H9 (cell line): Measurements from ENCODE around the gene CCDC180. TPM values are rescaled to one million over a fixed set of nuclear protein-coding genes. Genes with fewer than 3 reads are reported as not detected.

Experiments used
- DNase-seq: peaks from one replicate; pipeline ENCODE4 v3.0.0-alpha.2; 2017
- H2AFZ ChIP-seq: one replicate; pipeline ENCODE4 v1.6.1; 2013; ENCODE audit warnings: mild to moderate bottlenecking, low read length, control low read depth, moderate library complexity
- H2AK5ac ChIP-seq: 2 replicates; pipeline ENCODE4 v1.6.1; 2013; ENCODE audit warnings: low read length, control low read depth, mixed read lengths; ENCODE audit not compliant: insufficient read length
- H2BK120ac ChIP-seq: one replicate; pipeline ENCODE4 v1.6.1; 2013; ENCODE audit warnings: low read depth, mild to moderate bottlenecking, low read length, control low read depth, inconsistent platforms; ENCODE audit not compliant: poor library complexity, severe bottlenecking
- H2BK12ac ChIP-seq: 2 replicates; pipeline ENCODE4 v1.6.1; 2013; ENCODE audit warnings: low read length, control low read depth, mixed read lengths, low read depth; ENCODE audit not compliant: insufficient read length
- H2BK15ac ChIP-seq: 2 replicates; pipeline ENCODE4 v1.6.1; 2013; ENCODE audit warnings: low read depth, low read length, control low read depth
- H2BK20ac ChIP-seq: one replicate; pipeline ENCODE4 v1.6.1; 2013; ENCODE audit warnings: low read depth, mild to moderate bottlenecking, low read length, control low read depth, inconsistent platforms; ENCODE audit not compliant: poor library complexity, severe bottlenecking
- H2BK5ac ChIP-seq: 2 replicates; pipeline ENCODE4 v1.6.1; 2013; ENCODE audit warnings: low read length, control low read depth, mixed read lengths; ENCODE audit not compliant: insufficient read length
- H3K14ac ChIP-seq: 2 replicates; pipeline ENCODE4 v1.6.1; 2013; ENCODE audit warnings: low read length, control low read depth; ENCODE audit not compliant: insufficient read depth
- H3K18ac ChIP-seq: 2 replicates; pipeline ENCODE4 v1.6.1; 2013; ENCODE audit warnings: low read depth, mild to moderate bottlenecking, mixed read lengths, low read length, control low read depth; ENCODE audit not compliant: insufficient read length
- H3K23ac ChIP-seq: 2 replicates; pipeline ENCODE4 v1.6.1; 2013; ENCODE audit warnings: low read length, control low read depth, mixed read lengths, low read depth; ENCODE audit not compliant: insufficient read length
- H3K23me2 ChIP-seq: 2 replicates; pipeline ENCODE4 v1.6.1; 2013; ENCODE audit warnings: low read depth, mild to moderate bottlenecking, mixed read lengths, low read length, control low read depth; ENCODE audit not compliant: insufficient read length, poor library complexity, severe bottlenecking
- H3K27ac ChIP-seq: 2 replicates; pipeline ENCODE4 v1.5.1; 2013; ENCODE audit warnings: low read length, control low read depth, mixed read lengths, low read depth; ENCODE audit not compliant: insufficient read length
- H3K27me3 ChIP-seq: 2 replicates; pipeline ENCODE4 v1.6.1; 2013; ENCODE audit warnings: low read length, control low read depth, inconsistent platforms; ENCODE audit not compliant: insufficient read depth
- H3K4ac ChIP-seq: 2 replicates; pipeline ENCODE4 v1.6.1; 2013; ENCODE audit warnings: low read depth, mild to moderate bottlenecking, control low read depth, inconsistent platforms, low read length, moderate library complexity
- H3K4me1 ChIP-seq: 2 replicates; pipeline ENCODE4 v1.6.1; 2013; ENCODE audit warnings: low read length, control low read depth, inconsistent platforms; ENCODE audit not compliant: insufficient read depth
- H3K4me2 ChIP-seq: 2 replicates; pipeline ENCODE4 v1.6.1; 2013; ENCODE audit warnings: low read length, control low read depth, mixed read lengths; ENCODE audit not compliant: insufficient read length, insufficient read depth
- H3K56ac ChIP-seq: 2 replicates; pipeline ENCODE4 v1.6.1; 2013; ENCODE audit warnings: low read depth, mild to moderate bottlenecking, mixed read lengths, low read length, control low read depth; ENCODE audit not compliant: insufficient read length
- H3K79me1 ChIP-seq: 2 replicates; pipeline ENCODE4 v1.6.1; 2013; ENCODE audit warnings: low read depth, mild to moderate bottlenecking, moderate library complexity, low read length, control low read depth, inconsistent platforms; ENCODE audit not compliant: insufficient read depth, poor library complexity, severe bottlenecking
- H3K79me2 ChIP-seq: 2 replicates; pipeline ENCODE4 v1.6.1; 2013; ENCODE audit warnings: low read length, control low read depth, inconsistent platforms; ENCODE audit not compliant: insufficient read depth
- H3K9ac ChIP-seq: 2 replicates; pipeline ENCODE4 v1.6.1; 2013; ENCODE audit warnings: low read length, control low read depth, mixed read lengths; ENCODE audit not compliant: insufficient read length; ENCODE audit errors: extremely low read depth
- H3K9me3 ChIP-seq: one replicate; pipeline ENCODE4 v1.6.1; 2013; ENCODE audit warnings: low read depth, low read length, inconsistent platforms; ENCODE audit not compliant: control insufficient read depth
- H3T11ph ChIP-seq: one replicate; pipeline ENCODE4 v1.6.1; 2013; ENCODE audit warnings: mild to moderate bottlenecking, low read length, control low read depth, inconsistent platforms
- H4K20me1 ChIP-seq: one replicate; pipeline ENCODE4 v1.6.1; 2013; ENCODE audit not compliant: control insufficient read depth, insufficient read length, insufficient read depth
- H4K5ac ChIP-seq: 2 replicates; pipeline ENCODE4 v1.6.1; 2013; ENCODE audit warnings: low read depth, mild to moderate bottlenecking, mixed read lengths, low read length, control low read depth; ENCODE audit not compliant: insufficient read length
- H4K8ac ChIP-seq: replicated peaks from 2 replicates; pipeline ENCODE4 v1.6.1; 2013; ENCODE audit warnings: low read length, control low read depth, mixed read lengths, low read depth; ENCODE audit not compliant: insufficient read length
- H4K91ac ChIP-seq: 2 replicates; pipeline ENCODE4 v1.6.1; 2013; ENCODE audit warnings: low read depth, mild to moderate bottlenecking, moderate library complexity, mixed read lengths, low read length, control low read depth; ENCODE audit not compliant: insufficient read length
- H3K27ac Mint-ChIP-seq, 3 experiments: 2 replicates in 2 of 3; 3 replicates in 1 of 3; pipeline ENCODE4 v1.8.0; 2020 to 2021; ENCODE audit warnings: mixed read lengths in 3 of 3, mild to moderate bottlenecking in 1 of 3, moderate library complexity in 1 of 3
- H3K27me3 Mint-ChIP-seq: 2 replicates; pipeline ENCODE4 v1.8.0; 2021; ENCODE audit warnings: low read depth, mild to moderate bottlenecking, moderate library complexity, mixed read lengths
- H3K36me3 Mint-ChIP-seq, 3 experiments: 2 replicates in 2 of 3; 3 replicates in 1 of 3; pipeline ENCODE4 v1.8.0; 2020 to 2021; ENCODE audit warnings: low read depth in 3 of 3, mixed read lengths in 3 of 3; ENCODE audit not compliant: insufficient read depth in 1 of 3
- H3K4me1 Mint-ChIP-seq, 2 experiments: 2 replicates each; pipeline ENCODE4 v1.8.0; 2020; ENCODE audit warnings: mixed read lengths in 2 of 2
- H3K4me3 Mint-ChIP-seq, 2 experiments: 2 replicates in 1 of 2; 3 replicates in 1 of 2; pipeline ENCODE4 v1.8.0; 2020 to 2021; ENCODE audit warnings: mild to moderate bottlenecking in 2 of 2, mixed read lengths in 2 of 2, moderate library complexity in 1 of 2
- H3K9me3 Mint-ChIP-seq, 2 experiments: 2 replicates in 1 of 2; 3 replicates in 1 of 2; pipeline ENCODE4 v1.8.0; 2020; ENCODE audit warnings: mild to moderate bottlenecking in 2 of 2, mixed read lengths in 2 of 2, moderate library complexity in 1 of 2
- CTCF ChIP-seq: fragments of 200-600 bp; sonication (generic); conservative IDR thresholded peaks from 3 replicates; pipeline ENCODE4 v1.8.0; 2021; ENCODE audit warnings: antibody characterized with exemption, mild to moderate bottlenecking
- WGBS: extraction: QIAGEN DNeasy Blood & Tissue Kit; methylation state at CpG from one replicate; pipeline ENCODE4 v1.1.7; 2013; ENCODE audit warnings: missing lambda C conversion rate, low lambda C conversion rate, mixed read lengths; ENCODE audit not compliant: insufficient read length; ENCODE audit errors: extremely low coverage; 5-methylcytosine and 5-hydroxymethylcytosine counted together
- total RNA-seq: library from RNA; stranded (reverse); gene quantifications from 2 replicates; pipeline ENCODE4 v1.2.1, GENCODE V29; 2021

Gene CCDC180
- total RNA-seq, 1 experiment from 2014 or later: 5.9 TPM

- Histone ChIP-seq H4K8ac (no peak overlapping the region), H3K4me1 (no peaks in the 10 kb centered on the region), H3K4me2 (no peak overlapping the region), H2BK12ac (no peak overlapping the region), H3T11ph (no peak overlapping the region), H2AFZ (no peak overlapping the region), H4K91ac (no peak overlapping the region), H3K27me3 (no peaks in the 10 kb centered on the region), H2BK20ac (no peak overlapping the region), H4K20me1 (no peaks in the 10 kb centered on the region), H3K23me2 (no peaks in the 10 kb centered on the region), H2BK15ac (no peak overlapping the region), H2BK5ac (no peak overlapping the region), H3K9ac (no peak overlapping the region), H2BK120ac (no peak overlapping the region), H3K23ac (no peak overlapping the region), H3K27ac (no peak overlapping the region), H3K79me1 (no peaks in the 10 kb centered on the region), H3K9me3 (no peaks in the 10 kb centered on the region), H3K79me2 (no peaks in the 10 kb centered on the region), H3K14ac (no peak overlapping the region), H2AK5ac (no peak overlapping the region), H3K18ac (no peak overlapping the region), H4K5ac (no peak overlapping the region), H3K4ac (no peak overlapping the region), H3K56ac (no peak overlapping the region)
- no CpG with 5 or more reads among the region's 2 CpGs for WGBS
- Mint-ChIP-seq H3K4me1 (peaks cover 7 to 11% of the 10 kb centered on the region in 2 experiments), H3K27ac (no peak overlapping the region), H3K36me3 (peaks cover 4 to 20% (median 14%) of the 10 kb centered on the region in 3 experiments; a peak in 5 of 7 replicates), H3K27me3 (0 out of 2 replicates have a peak, but pooled peaks cover 1% of the 10 kb centered on the region), H3K4me3 (no peak overlapping the region), H3K9me3 (peaks cover 6 to 23% of the 10 kb centered on the region in 2 experiments; a peak in 4 of 5 replicates)
- TF ChIP-seq CTCF: no peak
- DNase-seq: no peak
These were observed 2.9 kb upstream of the CCDC180 start for GRCh38 chr9:97304586-97304985.
